GM19468 (cell line): ENCODE data around the gene MPST.

Experiments used
- ATAC-seq: cut with Tn5 transposase; IDR thresholded peaks from one replicate; pipeline ENCODE4 v1.9.1; 2021; ENCODE audit warnings: mild to moderate bottlenecking, moderate library complexity, moderate number of reproducible peaks; ENCODE audit not compliant: unreplicated experiment; ENCODE audit errors: extremely low read depth

MPST gene

DNA sequence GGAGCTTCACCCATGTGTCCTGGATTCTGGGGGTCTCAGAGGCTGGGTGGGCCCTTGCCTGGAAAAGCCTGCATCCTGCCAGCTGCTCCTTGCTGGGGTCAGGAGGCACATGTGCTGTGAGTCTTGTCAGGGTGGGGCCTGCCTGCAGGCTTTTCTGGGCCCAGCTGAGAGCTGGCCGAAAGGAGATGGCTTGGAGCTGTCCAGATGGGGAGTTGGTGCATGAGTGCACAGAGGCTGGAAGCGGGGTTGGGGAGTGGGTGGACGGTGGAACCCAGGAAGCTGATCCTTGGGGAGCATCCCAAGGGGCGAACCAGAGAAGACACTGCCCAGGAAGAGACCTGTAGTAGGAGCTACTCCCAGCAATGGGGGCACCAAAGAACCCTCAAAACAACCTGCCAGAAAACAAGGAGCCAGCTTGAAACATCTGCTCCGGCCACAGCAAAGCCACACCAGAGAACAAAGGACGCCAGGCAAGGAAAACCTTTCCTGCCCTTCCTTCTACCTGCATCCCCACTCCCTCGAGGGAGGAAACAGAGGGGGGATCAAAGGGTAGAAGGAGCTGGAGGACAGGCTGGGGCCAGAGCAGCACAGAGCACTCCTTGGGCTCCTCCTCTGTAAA, 23.8 kb downstream of the MPST start:
- ATAC-seq: no peak

- no peak for ATAC-seq
Observed at GRCh38 chr22:37043828-37044538, 24.4 kb downstream of the MPST start.

- no peak for ATAC-seq
Observed at GRCh38 chr22:37044634-37045625, 25.4 kb downstream of the MPST start.

DNA sequence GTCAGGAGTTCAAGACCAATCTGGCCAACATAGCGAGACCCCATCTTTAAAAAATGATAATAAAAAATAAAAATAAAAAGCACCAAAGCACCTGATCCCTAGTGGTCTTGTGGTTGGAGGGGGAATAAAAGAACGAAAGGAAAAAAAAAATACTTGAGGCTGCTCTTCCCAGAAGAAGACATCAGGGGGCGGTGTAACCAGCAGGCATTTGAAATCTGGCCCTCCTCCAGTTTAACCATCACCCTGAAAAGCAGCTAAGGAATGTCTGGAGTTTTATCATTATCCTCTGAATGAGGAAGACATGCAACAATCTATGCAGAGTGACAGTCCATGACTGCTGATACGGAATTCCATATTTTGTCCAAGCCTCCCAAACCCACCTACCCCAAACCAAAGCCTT, 26.4 kb downstream of the MPST start:
- no peak for ATAC-seq

DNA sequence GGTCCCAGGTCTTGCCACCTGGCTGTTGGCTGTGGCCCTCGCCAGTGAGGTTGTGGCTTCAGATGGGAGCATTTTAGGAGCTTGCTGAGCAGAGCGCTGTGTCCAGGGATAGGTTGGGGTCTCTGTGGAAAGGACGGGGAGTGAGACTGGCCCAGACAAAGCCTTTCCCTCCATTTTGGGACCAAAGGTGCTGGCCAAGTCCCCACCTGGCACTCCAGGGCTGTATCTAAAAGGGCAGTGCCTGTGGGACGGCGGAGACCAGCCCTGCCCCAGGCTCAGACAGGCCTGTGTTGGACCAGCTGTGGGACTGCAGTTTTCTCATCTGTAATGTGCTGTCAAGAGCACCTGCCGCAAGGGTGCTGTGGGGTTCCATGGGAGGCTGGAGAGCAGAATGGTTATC, 27.0 kb downstream of the MPST start:
- ATAC-seq: no peak

DNA sequence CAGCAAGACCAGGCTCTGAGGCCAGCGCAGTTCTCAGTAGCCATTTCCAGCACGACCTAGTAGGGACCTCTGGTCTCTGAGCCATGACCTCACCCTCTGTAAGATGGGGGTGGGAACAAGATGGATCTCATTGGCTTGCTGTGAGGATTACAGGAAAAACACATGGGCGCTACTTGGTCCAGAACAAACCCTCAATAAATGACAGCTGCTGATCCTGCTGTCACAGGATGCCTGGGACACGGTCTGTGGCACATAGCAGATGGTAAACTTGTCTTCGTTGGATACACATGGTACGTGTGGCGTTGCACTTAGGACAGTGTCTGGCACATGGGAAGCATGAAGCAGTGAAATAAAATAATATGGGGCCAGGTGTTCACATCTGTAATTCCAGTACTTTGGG, 27.5 kb downstream of the MPST start:
- ATAC-seq: no peak

DNA sequence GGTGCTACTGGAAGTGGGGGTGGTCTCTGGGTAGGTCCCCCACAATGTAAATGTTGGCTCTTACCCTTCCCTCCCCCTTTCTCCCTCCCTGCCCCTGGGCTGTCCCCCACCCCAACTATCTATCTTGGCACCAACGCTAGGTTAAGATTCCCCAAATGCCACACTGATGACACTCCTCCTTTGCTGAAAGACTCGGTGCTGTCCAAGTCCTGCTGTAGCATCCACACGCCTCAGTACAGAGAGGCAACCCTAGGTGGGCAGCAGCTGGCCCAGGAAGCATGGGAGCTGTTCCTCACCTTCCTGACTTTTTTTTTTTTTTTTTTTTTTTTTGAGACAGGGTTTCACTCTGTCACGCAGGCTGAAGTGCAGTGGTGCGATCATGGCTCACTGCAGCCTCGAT, 28.6 kb downstream of the MPST start:
- ATAC-seq: no peak

DNA sequence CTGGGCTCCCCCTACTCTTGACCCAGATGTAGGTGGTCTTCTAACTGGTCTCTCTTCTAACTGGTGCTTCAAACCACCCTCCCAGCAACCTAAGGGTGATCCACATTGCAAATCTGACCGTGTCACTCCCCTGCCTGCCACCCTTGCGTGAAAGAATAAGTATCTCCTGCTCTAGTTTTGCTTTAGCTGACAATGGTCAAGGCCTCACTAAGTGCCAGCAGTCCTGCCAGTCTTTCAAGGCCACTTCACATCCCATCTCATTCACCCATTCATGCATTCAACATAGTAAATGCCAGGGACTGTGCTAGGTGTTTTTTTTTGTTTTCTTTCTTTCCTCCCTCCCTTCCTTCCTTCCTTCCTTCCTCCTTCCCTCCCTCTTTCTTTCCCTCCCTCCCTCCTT, 29.7 kb downstream of the MPST start:
- no peak for ATAC-seq

GRCh38 chr22:37050913-37051312, 31.4 kb downstream of the MPST start:
- ATAC-seq: no peak

DNA sequence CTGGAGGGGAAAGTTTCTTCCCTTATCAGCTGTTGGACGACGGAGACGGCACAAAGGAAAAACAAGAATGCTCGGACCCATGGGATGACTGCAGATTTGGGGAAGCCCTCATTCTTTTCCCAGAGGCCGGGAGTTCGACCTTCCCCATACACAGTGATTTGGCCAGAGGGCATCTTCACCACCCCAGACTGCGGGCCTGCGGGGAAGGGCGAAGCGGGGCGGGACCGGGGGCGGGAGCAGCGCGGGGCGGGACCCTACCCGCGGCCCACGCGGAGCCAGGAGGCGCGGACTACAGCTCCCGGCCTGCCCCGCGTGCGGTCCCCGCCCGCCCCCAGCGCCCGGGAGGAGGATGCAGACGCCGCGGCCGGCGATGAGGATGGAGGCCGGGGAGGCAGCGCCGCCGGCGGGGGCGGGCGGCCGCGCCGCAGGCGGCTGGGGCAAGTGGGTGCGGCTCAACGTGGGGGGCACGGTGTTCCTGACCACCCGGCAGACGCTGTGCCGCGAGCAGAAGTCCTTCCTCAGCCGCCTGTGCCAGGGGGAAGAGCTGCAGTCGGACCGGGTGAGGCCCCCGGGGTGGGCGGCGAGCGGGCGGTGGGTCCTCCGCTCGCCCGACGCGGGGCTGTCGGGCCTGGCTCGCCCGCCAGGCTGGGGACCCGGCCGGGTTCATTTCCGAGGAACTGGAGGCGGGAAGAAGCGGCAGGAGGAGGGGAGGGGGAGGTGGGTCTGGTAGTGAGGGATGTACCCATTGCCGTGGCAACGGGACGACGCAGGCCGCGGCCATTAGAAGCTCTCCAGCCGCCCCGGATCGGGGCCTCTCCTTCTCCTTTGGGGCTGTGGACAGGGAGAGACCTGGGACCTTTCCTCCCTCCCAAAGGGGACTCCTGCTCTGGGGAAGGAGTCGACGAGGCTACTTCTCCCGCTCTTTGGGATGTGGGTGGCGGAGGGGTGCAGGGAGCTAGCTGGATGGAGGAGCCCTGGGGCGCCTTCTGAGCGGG, 32.1 kb downstream of the MPST start, which contains the start of gene KCTD17:
TSS of gene KCTD17 (plus strand) at position 352 of the 995 bp plus-strand sequence. CDS start at position 371, 19 bp downstream.
- ATAC-seq: no peak

- no peak for ATAC-seq
Observed at GRCh38 chr22:37052386-37053309, 33.1 kb downstream of the MPST start.

- ATAC-seq: no peak
Observed at GRCh38 chr22:37053310-37054055, 33.9 kb downstream of the MPST start.

- ATAC-seq: no peak
Observed at GRCh38 chr22:37054056-37054395, 34.5 kb downstream of the MPST start.

DNA sequence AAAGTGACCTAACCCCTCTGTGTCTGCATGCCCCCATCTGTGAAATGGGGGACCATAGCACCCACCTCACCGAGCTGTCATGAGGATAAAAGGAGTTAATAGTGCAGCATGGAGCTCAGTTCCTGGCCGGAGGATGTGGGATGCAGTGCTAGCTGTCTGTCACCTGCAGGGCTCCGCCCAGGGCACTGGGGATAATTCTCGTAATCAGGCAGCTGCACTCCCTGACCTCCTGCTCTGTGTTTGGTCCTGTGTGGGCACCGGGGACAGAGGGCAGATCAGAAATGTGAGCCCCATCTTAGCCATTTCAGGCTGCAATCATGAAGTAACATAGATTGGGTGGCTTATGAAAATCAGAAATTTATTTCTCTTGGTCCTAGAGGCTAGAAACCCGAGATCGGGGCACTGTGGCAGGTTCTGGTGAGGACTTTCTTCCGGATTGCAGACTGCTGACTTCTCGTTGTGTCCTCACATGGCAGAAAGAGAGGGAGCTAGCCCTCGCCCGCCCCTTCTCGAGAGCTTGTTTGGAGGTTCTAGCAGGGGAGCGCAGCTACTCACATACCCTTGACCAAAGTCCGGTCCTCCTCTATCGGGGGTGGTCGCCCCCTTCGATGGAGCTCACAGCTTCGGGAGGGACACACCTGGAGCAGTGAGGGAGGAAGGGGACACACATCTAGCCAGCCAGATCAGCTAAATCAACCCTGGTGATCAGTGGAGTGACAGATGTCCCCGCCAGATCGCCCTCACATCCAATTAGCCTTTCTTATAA, 35.2 kb downstream of the MPST start:
- no peak for ATAC-seq

DNA sequence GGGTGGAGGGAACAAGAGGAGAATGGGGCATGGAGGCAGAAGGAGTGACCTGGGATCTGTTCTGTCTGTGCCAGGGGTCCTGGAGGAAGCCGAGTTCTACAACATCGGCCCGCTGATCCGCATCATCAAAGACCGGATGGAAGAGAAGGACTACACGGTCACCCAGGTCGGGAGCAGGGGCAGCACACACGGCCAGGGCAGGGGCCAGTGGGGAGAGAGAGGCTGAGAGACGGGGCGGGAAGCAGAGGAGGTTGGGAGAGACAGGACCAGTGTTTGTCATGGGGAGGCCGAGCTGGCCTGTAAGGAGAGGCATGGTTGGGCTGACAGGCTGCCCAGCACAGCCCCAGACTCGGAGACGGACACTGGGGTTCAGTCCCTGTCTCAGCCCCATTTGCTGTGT, 36.7 kb downstream of the MPST start:
- ATAC-seq: no peak

DNA sequence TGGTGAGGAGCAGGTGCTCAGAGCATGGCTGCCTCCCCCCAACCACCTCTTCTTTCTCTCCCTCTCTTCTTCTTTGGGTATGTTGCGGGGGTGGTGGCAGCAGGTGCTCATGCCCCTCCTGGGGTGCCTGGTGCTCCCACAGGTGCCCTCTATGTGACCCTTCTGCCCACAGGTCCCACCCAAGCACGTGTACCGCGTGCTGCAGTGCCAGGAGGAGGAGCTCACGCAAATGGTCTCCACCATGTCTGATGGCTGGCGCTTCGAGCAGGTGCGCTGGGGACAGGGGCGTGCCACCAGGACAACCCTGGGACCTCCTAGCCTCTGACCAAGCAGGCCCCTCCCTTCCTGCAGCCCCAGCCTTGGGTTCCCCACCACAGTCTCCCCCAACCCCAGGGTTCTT, 37.7 kb downstream of the MPST start:
- no peak for ATAC-seq

- ATAC-seq: no peak
Observed at GRCh38 chr22:37057796-37058510, 38.4 kb downstream of the MPST start.
